Common myeloid progenitor, CD34-positive (primary cell): ENCODE data around the gene TMEM191B. TPM values are rescaled to one million over a fixed set of nuclear protein-coding genes. Genes with fewer than 3 reads are reported as not detected.
A peak's percentile ranks its signal among the peaks of the same experiment; 100 is the strongest.
"Not testable (repeated sequence)": the region's sequence is repeated elsewhere in the genome, so short reads cannot be mapped to it uniquely, and the experiment has no call there.

Experiments used
- CTCF ChIA-PET: fragments of 350-600 bp; sonication (Branson Sonifier 250); formaldehyde crosslinking; loops from one replicate; lab custom pipeline; 2021; ENCODE audit warnings: antibody characterized with exemption; lab: Charles Lee
- POLR2A ChIA-PET: fragments of 350-600 bp; sonication (Branson Sonifier 250); formaldehyde crosslinking; loops from one replicate; lab custom pipeline; 2021; ENCODE audit warnings: antibody characterized with exemption; lab: Charles Lee
- DNase-seq, 3 donors: peaks; one replicate each; pipeline versions ENCODE4 v3.0.0 to v3.0.0-alpha.2; 2013
- H3K27ac ChIP-seq, 2 experiments: 1 replicate in 1 of 2; 2 replicates in 1 of 2; pipeline ENCODE4 v1.7.0; 2013; ENCODE audit warnings: inconsistent platforms in 2 of 2, low read length in 2 of 2, mild to moderate bottlenecking in 2 of 2, low read depth in 1 of 2, moderate library complexity in 1 of 2; ENCODE audit not compliant: severe bottlenecking in 2 of 2, insufficient read depth in 1 of 2, poor library complexity in 1 of 2
- H3K27me3 ChIP-seq, 5 experiments: replicated peaks in 2 of 5; 1 replicate in 3 of 5; 2 replicates in 2 of 5; pipeline versions ENCODE4 v1.6.1 to v1.7.0; 2013; ENCODE audit warnings: low read length in 4 of 5, mild to moderate bottlenecking in 2 of 5, moderate library complexity in 2 of 5, inconsistent platforms in 1 of 5; ENCODE audit not compliant: insufficient read depth in 5 of 5, control insufficient read depth in 4 of 5
- H3K36me3 ChIP-seq, 4 experiments: 1 replicate in 2 of 4; 2 replicates in 2 of 4; pipeline versions ENCODE4 v1.6.1 to v1.7.0; 2013; ENCODE audit warnings: low read length in 3 of 4, control low read depth in 1 of 4, mild to moderate bottlenecking in 1 of 4; ENCODE audit not compliant: control insufficient read depth in 4 of 4, insufficient read depth in 4 of 4
- H3K4me1 ChIP-seq, 4 experiments: 1 replicate in 3 of 4; 2 replicates in 1 of 4; pipeline versions ENCODE4 v1.6.1 to v1.7.1; 2013; ENCODE audit warnings: low read length in 3 of 4, mild to moderate bottlenecking in 3 of 4, control low read depth in 1 of 4, inconsistent platforms in 1 of 4, moderate library complexity in 1 of 4; ENCODE audit not compliant: control insufficient read depth in 4 of 4, insufficient read depth in 4 of 4; ENCODE audit errors: control extremely low read depth in 1 of 4
- H3K4me3 ChIP-seq, 7 experiments: 1 replicate in 4 of 7; 2 replicates in 3 of 7; pipeline versions ENCODE4 v1.5.1 to v1.7.0; 2013; ENCODE audit warnings: mild to moderate bottlenecking in 7 of 7, low read length in 6 of 7, moderate library complexity in 6 of 7, inconsistent platforms in 2 of 7, low read depth in 2 of 7, control low read depth in 1 of 7; ENCODE audit not compliant: insufficient read depth in 4 of 7, control insufficient read depth in 1 of 7; ENCODE audit errors: extremely low read depth in 1 of 7
- H3K9me3 ChIP-seq, 5 experiments: 1 replicate in 4 of 5; 2 replicates in 1 of 5; pipeline versions ENCODE4 v1.6.1 to v1.7.1; 2013; ENCODE audit warnings: low read length in 4 of 5, mild to moderate bottlenecking in 2 of 5, inconsistent platforms in 1 of 5, low read depth in 1 of 5, moderate library complexity in 1 of 5; ENCODE audit not compliant: control insufficient read depth in 4 of 5, insufficient read depth in 2 of 5; ENCODE audit errors: control extremely low read depth in 1 of 5
- WGBS: methylation state at CpG from one replicate; pipeline ENCODE4 v1.1.5; 2013; ENCODE audit not compliant: insufficient coverage; 5-methylcytosine and 5-hydroxymethylcytosine counted together
- polyA plus RNA-seq: library from polyadenylated mRNA; unstranded; fragments of 120-200 nt; gene quantifications from one replicate; pipeline ENCODE4 v1.2.1, GENCODE V29; 2013

The TMEM191B gene
- polyA plus RNA-seq: 2.0 TPM

GRCh38 chr22:18527752-18528596 lies at the start of gene TMEM191B:
TSS of gene TMEM191B (plus strand) at chr22:18527802. CDS start at chr22:18527981, 179 bp downstream.
- not testable (repeated sequence) for H3K27me3 ChIP-seq
- no CpG with 5 or more reads among the region's 65 CpGs for WGBS
- peak within 1 kb of the TSS in 3 of 7 experiments; percentile 48 to 66 (median 48) for H3K4me3 ChIP-seq

GRCh38 chr22:18496227-18496626 lies 31.4 kb upstream of the TMEM191B start:
- POLR2A ChIA-PET, H3K9me3 ChIP-seq, H3K36me3 ChIP-seq, H3K27me3 ChIP-seq, H3K27ac ChIP-seq, CTCF ChIA-PET, H3K4me3 ChIP-seq, H3K4me1 ChIP-seq, DNase-seq: not testable (repeated sequence)
- no CpG with 5 or more reads among the region's 3 CpGs for WGBS

More at GRCh38 chr22:18527752-18528596, at the start of gene TMEM191B:
- H3K27ac ChIP-seq, CTCF ChIA-PET, DNase-seq, H3K9me3 ChIP-seq, H3K4me1 ChIP-seq, H3K36me3 ChIP-seq, POLR2A ChIA-PET: not testable (repeated sequence)

GRCh38 chr22:18511327-18511726 lies 16.3 kb upstream of the TMEM191B start:
- WGBS: no CpG with 5 or more reads among the region's 6 CpGs
- POLR2A ChIA-PET, CTCF ChIA-PET, H3K27me3 ChIP-seq, DNase-seq, H3K4me3 ChIP-seq, H3K9me3 ChIP-seq, H3K4me1 ChIP-seq, H3K36me3 ChIP-seq, H3K27ac ChIP-seq: not testable (repeated sequence)

- CTCF ChIA-PET, H3K4me3 ChIP-seq, DNase-seq, H3K27me3 ChIP-seq, POLR2A ChIA-PET, H3K27ac ChIP-seq, H3K9me3 ChIP-seq, H3K36me3 ChIP-seq, H3K4me1 ChIP-seq: not testable (repeated sequence)
- no CpG with 5 or more reads among the region's 10 CpGs for WGBS
Measured at GRCh38 chr22:18512378-18512777, 15.2 kb upstream of the TMEM191B start.

- H3K27me3 ChIP-seq, DNase-seq, H3K4me1 ChIP-seq, POLR2A ChIA-PET, H3K9me3 ChIP-seq, H3K36me3 ChIP-seq, CTCF ChIA-PET, H3K4me3 ChIP-seq, H3K27ac ChIP-seq: not testable (repeated sequence)
- no CpG with 5 or more reads among the region's 10 CpGs for WGBS
Measured at GRCh38 chr22:18513454-18513853, 14.1 kb upstream of the TMEM191B start.

- H3K36me3 ChIP-seq, H3K27ac ChIP-seq, CTCF ChIA-PET, POLR2A ChIA-PET, H3K27me3 ChIP-seq, H3K4me1 ChIP-seq, DNase-seq, H3K9me3 ChIP-seq, H3K4me3 ChIP-seq: not testable (repeated sequence)
- no CpG with 5 or more reads among the region's 5 CpGs for WGBS
Measured at GRCh38 chr22:18518061-18518460, 9.5 kb upstream of the TMEM191B start, which contains the start of gene GGTLC3. TSS of gene GGTLC3 (minus strand) at chr22:18518161. CDS start at chr22:18517897, 264 bp downstream.

GRCh38 chr22:18522762-18523161 lies 4.8 kb upstream of the TMEM191B start:
- no CpG with 5 or more reads among the region's 6 CpGs for WGBS

More at GRCh38 chr22:18522762-18523161, 4.8 kb upstream of the TMEM191B start:
- POLR2A ChIA-PET, H3K36me3 ChIP-seq, H3K4me1 ChIP-seq, H3K27me3 ChIP-seq, CTCF ChIA-PET, H3K4me3 ChIP-seq, H3K27ac ChIP-seq, DNase-seq, H3K9me3 ChIP-seq: not testable (repeated sequence)
